Fibroblast of the aortic adventitia (primary cell): ENCODE results near the gene CENPS. TPM values are rescaled to one million over a fixed set of nuclear protein-coding genes. Genes with fewer than 3 reads are reported as not detected.
"Not testable (repeated sequence)": the region's sequence is repeated elsewhere in the genome, so short reads cannot be mapped to it uniquely, and the experiment has no call there.

Experiments
- DNase-seq: peaks from one replicate; pipeline ENCODE4 v3.0.0-alpha.2; 2010; ENCODE audit warnings: low read depth
- H3K4me3 ChIP-seq: 2 replicates; pipeline ENCODE4 v1.5.1; 2011; ENCODE audit warnings: low read depth, mild to moderate bottlenecking, control low read depth, low read length, moderate library complexity
- CTCF ChIP-seq: IDR thresholded peaks from 2 replicates; pipeline ENCODE4 v1.5.1; 2011; ENCODE audit warnings: mild to moderate bottlenecking, low read length, control low read depth, inconsistent platforms; ENCODE audit not compliant: insufficient read depth
- total RNA-seq: library from RNA; depleted of rRNA; stranded (reverse); fragments of >200 nt; gene quantifications from 2 replicates; pipeline ENCODE4 v1.2.3, GENCODE V29; 2012; ENCODE audit warnings: low replicate concordance

Gene CENPS
- total RNA-seq, 1 donor, result 25.8 TPM

GRCh38 chr1:10399444-10399941 is 30.7 kb upstream of the CENPS start:
- peak overlapping the region; percentile 88 for H3K4me3 ChIP-seq
- peak; percentile 45 for DNase-seq
- no peak for TF ChIP-seq CTCF

GRCh38 chr1:10400013-10400412 is 30.2 kb upstream of the CENPS start:
- no peak for DNase-seq
- TF ChIP-seq CTCF, result no peak
- H3K4me3 ChIP-seq, result peak overlapping the region; percentile 88

- peak; percentile 48 for DNase-seq
- TF ChIP-seq CTCF, result no peak
- H3K4me3 ChIP-seq, result peak overlapping the region; percentile 88
These were observed 29.0 kb upstream of the CENPS start for GRCh38 chr1:10401281-10401680.

- DNase-seq, result no peak
- no peak overlapping the region for H3K4me3 ChIP-seq
- TF ChIP-seq CTCF, result no peak
These were observed 27.4 kb upstream of the CENPS start for GRCh38 chr1:10402729-10403274.

- no peak for TF ChIP-seq CTCF
- DNase-seq, result no peak
- no peak overlapping the region for H3K4me3 ChIP-seq
These were observed 23.0 kb upstream of the CENPS start for GRCh38 chr1:10407201-10407600.

- H3K4me3 ChIP-seq, result no peak overlapping the region
- DNase-seq, result peak; percentile 86
- no peak for TF ChIP-seq CTCF
These were observed 14.9 kb upstream of the CENPS start for GRCh38 chr1:10415211-10415930.

- H3K4me3 ChIP-seq, DNase-seq: not testable (repeated sequence)
These were observed 14.3 kb upstream of the CENPS start for GRCh38 chr1:10415967-10416366.

GRCh38 chr1:10418741-10419140 is 11.5 kb upstream of the CENPS start:
- H3K4me3 ChIP-seq, DNase-seq: not testable (repeated sequence)
